OCI-LY1 (cell line): ENCODE data around the gene NIT1.

ENCODE experiments used
- H2AFZ ChIP-seq: fragments of 200-600 bp; sonication (generic), shearing (Covaris generic); 2 replicates; pipeline ENCODE4 v1.6.0; 2014; ENCODE audit warnings: antibody characterized with exemption, mild to moderate bottlenecking, low read length
- H3F3A ChIP-seq: fragments of 200-600 bp; sonication (generic), shearing (Covaris generic); 2 replicates; pipeline ENCODE4 v1.6.0; 2014; ENCODE audit warnings: mild to moderate bottlenecking, antibody characterized with exemption, low read length, moderate library complexity; ENCODE audit not compliant: insufficient read depth
- H3K27ac ChIP-seq: fragments of 200-600 bp; sonication (generic); 2 replicates; pipeline ENCODE4 v1.5.1; 2014; ENCODE audit warnings: low read length, mixed run types, mild to moderate bottlenecking, low read depth; ENCODE audit not compliant: poor library complexity, severe bottlenecking
- H3K27me3 ChIP-seq: fragments of 200-600 bp; sonication (generic); 2 replicates; pipeline ENCODE4 v1.6.0; 2014; ENCODE audit warnings: antibody characterized with exemption, mild to moderate bottlenecking, low read length, moderate library complexity; ENCODE audit not compliant: insufficient read depth
- H3K36me3 ChIP-seq: fragments of 200-600 bp; sonication (generic); 2 replicates; pipeline ENCODE4 v1.6.1; 2014; ENCODE audit warnings: mild to moderate bottlenecking, antibody characterized with exemption, low read length, moderate library complexity, mixed read lengths; ENCODE audit not compliant: insufficient read depth
- H3K4me1 ChIP-seq: fragments of 200-600 bp; sonication (generic); 2 replicates; pipeline ENCODE4 v1.5.1; 2014; ENCODE audit warnings: mild to moderate bottlenecking, low read length, moderate library complexity; ENCODE audit not compliant: insufficient read depth, severe bottlenecking
- H3K4me2 ChIP-seq: fragments of 200-600 bp; sonication (generic), shearing (Covaris generic); 2 replicates; pipeline ENCODE4 v1.6.1; 2014; ENCODE audit warnings: low read length
- H3K4me3 ChIP-seq: fragments of 200-600 bp; sonication (generic); 2 replicates; pipeline ENCODE4 v1.5.1; 2014; ENCODE audit warnings: low read length, low read depth, mild to moderate bottlenecking, mixed read lengths; ENCODE audit not compliant: poor library complexity, severe bottlenecking
- H3K79me2 ChIP-seq: fragments of 200-600 bp; shearing (Covaris generic); 2 replicates; pipeline ENCODE4 v1.6.1; 2016; ENCODE audit warnings: mixed run types, low read length, mixed read lengths; ENCODE audit not compliant: insufficient read depth
- H3K9ac ChIP-seq: fragments of 200-600 bp; sonication (generic), shearing (Covaris generic); 2 replicates; pipeline ENCODE4 v1.6.1; 2014; ENCODE audit warnings: mild to moderate bottlenecking, low read length, mixed read lengths
- H3K9me2 ChIP-seq: fragments of 200-600 bp; sonication (generic), shearing (Covaris generic); 2 replicates; pipeline ENCODE4 v1.6.1; 2014; ENCODE audit warnings: low read depth, mild to moderate bottlenecking, low read length, mixed read lengths
- H3K9me3 ChIP-seq: fragments of 200-600 bp; shearing (Covaris generic); 2 replicates; pipeline ENCODE4 v1.6.1; 2014; ENCODE audit warnings: low read length, mixed read lengths
- H4K20me1 ChIP-seq: fragments of 200-600 bp; sonication (generic), shearing (Covaris generic); 2 replicates; pipeline ENCODE4 v1.6.0; 2016; ENCODE audit warnings: mild to moderate bottlenecking, low read length; ENCODE audit not compliant: insufficient read depth
- EZH2 ChIP-seq: fragments of 200-600 bp; sonication (generic), shearing (Covaris generic); IDR thresholded peaks from 2 replicates; pipeline ENCODE4 v1.8.0; 2017; ENCODE audit warnings: borderline replicate concordance, mixed run types, mild to moderate bottlenecking, antibody characterized with exemption, low read length, moderate library complexity, mixed read lengths
- TF ChIP-seq, protein P1 (sequence below): fragments of 200-600 bp; sonication (generic), shearing (Covaris generic); IDR thresholded peaks from 2 replicates; pipeline ENCODE4 v1.5.1; 2017; ENCODE audit warnings: mild to moderate bottlenecking, antibody characterized with exemption, low read length, moderate library complexity, mixed read lengths

NIT1 gene

DNA sequence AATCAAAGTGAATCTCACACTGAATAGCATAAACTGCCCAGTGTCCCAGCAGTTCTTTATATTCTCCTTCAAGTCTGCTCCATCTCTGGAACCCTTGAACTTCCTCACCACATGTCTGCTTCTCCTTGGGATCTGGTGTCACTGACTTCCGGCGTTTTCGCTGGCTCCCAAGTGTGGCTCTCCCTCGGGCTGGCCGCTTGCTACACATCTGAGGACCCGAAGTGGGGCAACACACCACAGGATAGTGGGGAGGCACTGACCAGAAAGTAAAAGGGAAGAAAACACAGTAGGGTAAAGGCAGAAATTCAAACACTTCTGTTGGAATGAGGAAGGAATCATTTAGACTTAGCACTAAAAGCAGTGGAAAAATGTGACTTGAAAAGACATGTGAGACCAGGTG lies 5.1 kb downstream of the NIT1 start:
- H4K20me1 ChIP-seq, result no peaks in the 10 kb centered on the region
- no peaks in the 10 kb centered on the region for H3F3A ChIP-seq
- no peaks in the 10 kb centered on the region for H3K79me2 ChIP-seq
- TF ChIP-seq EZH2, result no peak
- TF ChIP-seq, protein P1, sequence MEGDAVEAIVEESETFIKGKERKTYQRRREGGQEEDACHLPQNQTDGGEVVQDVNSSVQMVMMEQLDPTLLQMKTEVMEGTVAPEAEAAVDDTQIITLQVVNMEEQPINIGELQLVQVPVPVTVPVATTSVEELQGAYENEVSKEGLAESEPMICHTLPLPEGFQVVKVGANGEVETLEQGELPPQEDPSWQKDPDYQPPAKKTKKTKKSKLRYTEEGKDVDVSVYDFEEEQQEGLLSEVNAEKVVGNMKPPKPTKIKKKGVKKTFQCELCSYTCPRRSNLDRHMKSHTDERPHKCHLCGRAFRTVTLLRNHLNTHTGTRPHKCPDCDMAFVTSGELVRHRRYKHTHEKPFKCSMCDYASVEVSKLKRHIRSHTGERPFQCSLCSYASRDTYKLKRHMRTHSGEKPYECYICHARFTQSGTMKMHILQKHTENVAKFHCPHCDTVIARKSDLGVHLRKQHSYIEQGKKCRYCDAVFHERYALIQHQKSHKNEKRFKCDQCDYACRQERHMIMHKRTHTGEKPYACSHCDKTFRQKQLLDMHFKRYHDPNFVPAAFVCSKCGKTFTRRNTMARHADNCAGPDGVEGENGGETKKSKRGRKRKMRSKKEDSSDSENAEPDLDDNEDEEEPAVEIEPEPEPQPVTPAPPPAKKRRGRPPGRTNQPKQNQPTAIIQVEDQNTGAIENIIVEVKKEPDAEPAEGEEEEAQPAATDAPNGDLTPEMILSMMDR, result no peak
- H3K4me3 ChIP-seq, result no peak overlapping the region
- H3K36me3 ChIP-seq, result peaks cover 74% of the 10 kb centered on the region
- H2AFZ ChIP-seq, result no peak overlapping the region
- H3K9ac ChIP-seq, result no peak overlapping the region
- no peaks in the 10 kb centered on the region for H3K27me3 ChIP-seq
- peaks cover 18% of the 10 kb centered on the region for H3K4me1 ChIP-seq
- H3K4me2 ChIP-seq, result no peak overlapping the region
- H3K27ac ChIP-seq, result no peak overlapping the region
- H3K9me3 ChIP-seq, result no peaks in the 10 kb centered on the region
- no peaks in the 10 kb centered on the region for H3K9me2 ChIP-seq

DNA sequence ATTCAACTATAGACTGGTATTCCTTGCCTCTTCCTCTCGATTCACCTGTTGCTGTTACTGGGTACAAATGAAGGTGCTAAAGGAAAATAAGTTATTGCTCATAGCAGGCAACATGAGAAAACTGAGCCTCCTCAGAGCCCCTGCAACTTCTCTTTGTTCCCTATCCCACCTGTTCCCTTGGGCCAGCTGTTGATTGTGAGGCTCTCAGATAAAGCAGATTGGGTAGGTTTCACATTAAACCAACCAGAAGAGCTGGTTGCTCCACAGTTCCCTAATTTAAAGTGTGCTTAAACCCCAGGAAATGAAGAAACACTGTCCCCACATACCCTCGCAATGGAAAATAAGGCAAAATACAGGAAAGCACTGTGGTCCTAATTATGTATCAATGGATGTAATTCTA lies 9.7 kb downstream of the NIT1 start:
- H3K36me3 ChIP-seq, result peaks cover 67% of the 10 kb centered on the region
- no peaks in the 10 kb centered on the region for H3K27me3 ChIP-seq
- H3K9me2 ChIP-seq, result no peaks in the 10 kb centered on the region
- peaks cover 19% of the 10 kb centered on the region for H3K4me1 ChIP-seq
- H3K9ac ChIP-seq, result no peak overlapping the region
- H3K4me3 ChIP-seq, result no peak overlapping the region
- H3F3A ChIP-seq, result 0 out of 2 replicates have a peak, but pooled peaks cover 4% of the 10 kb centered on the region
- no peak overlapping the region for H3K4me2 ChIP-seq
- H3K27ac ChIP-seq, result no peak overlapping the region
- no peak overlapping the region for H2AFZ ChIP-seq
- TF ChIP-seq, protein P1, result no peak
- no peak for TF ChIP-seq EZH2
- peaks cover 3% of the 10 kb centered on the region; the same call in 1 of the 2 replicates for H3K79me2 ChIP-seq
- H3K9me3 ChIP-seq, result no peaks in the 10 kb centered on the region
- H4K20me1 ChIP-seq, result no peaks in the 10 kb centered on the region

DNA sequence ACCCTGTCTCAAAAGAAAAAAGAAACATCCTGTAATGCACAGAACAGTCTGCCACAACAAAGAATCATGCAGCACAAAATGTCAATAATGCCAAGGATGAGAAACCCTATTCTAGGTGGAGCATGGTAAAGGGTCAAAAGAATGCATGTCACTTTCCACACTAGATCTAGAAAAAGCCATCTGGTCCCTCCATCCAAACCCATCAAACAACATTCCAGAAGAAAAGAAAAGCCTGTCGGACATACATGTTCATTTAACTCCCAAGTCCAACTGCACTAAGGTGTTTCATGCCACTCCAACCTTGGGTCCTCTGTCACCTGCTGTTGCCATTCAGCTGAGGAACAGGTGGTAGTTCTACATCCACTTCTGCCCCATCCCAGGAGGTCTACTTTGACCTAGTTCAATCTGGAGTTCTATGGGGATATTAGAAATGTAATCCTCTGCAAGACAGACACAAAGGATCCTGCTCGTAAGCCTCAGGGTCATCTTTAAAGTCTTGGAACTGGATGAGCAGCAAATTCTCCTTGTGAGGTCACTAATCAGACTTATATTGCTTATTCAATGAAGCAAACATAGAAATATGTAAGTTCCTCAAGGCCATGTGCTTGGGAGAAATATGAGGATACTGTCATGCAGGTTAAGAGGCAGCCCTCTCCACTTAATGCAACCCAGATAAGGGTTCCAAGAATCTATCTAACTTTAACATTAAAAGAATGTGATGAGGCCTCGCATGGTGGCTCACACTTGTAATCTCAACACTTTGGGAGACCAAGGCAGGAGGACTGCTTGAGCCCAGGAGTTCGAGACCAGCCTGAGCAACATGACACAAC lies 10.9 kb downstream of the NIT1 start:
- Histone ChIP-seq H3K4me1 (peaks cover 25% of the 10 kb centered on the region), H3K36me3 (peaks cover 59% of the 10 kb centered on the region), H3F3A (0 out of 2 replicates have a peak, but pooled peaks cover 4% of the 10 kb centered on the region), H3K27me3 (no peaks in the 10 kb centered on the region), H3K4me2 (no peak overlapping the region), H3K9ac (no peak overlapping the region), H3K79me2 (peaks cover 12% of the 10 kb centered on the region; the same call in 1 of the 2 replicates), H3K27ac (no peak overlapping the region), H2AFZ (no peak overlapping the region), H4K20me1 (no peaks in the 10 kb centered on the region), H3K9me3 (no peaks in the 10 kb centered on the region), H3K9me2 (no peaks in the 10 kb centered on the region), H3K4me3 (no peak overlapping the region)
- TF ChIP-seq, protein P1, result no peak
- no peak for TF ChIP-seq EZH2
